Kidney epithelial cell (primary cell): ENCODE results near the gene UBTFL1. TPM values are rescaled to one million over a fixed set of nuclear protein-coding genes. Genes with fewer than 3 reads are reported as not detected.

Source experiments
- DNase-seq: peaks from one replicate; pipeline ENCODE4 v3.0.0-alpha.2; 2010; ENCODE audit warnings: low read depth
- H3K27me3 ChIP-seq: 2 replicates; pipeline ENCODE4 v1.6.0; 2011; ENCODE audit warnings: low read length; ENCODE audit not compliant: control insufficient read depth, insufficient read depth
- H3K36me3 ChIP-seq: 2 replicates; pipeline ENCODE4 v1.5.1; 2011; ENCODE audit warnings: low read length; ENCODE audit not compliant: control insufficient read depth, insufficient read depth
- H3K4me3 ChIP-seq: 2 replicates; pipeline ENCODE4 v1.5.1; 2011; ENCODE audit warnings: low read depth, mild to moderate bottlenecking, control low read depth, low read length
- CTCF ChIP-seq: IDR thresholded peaks from 2 replicates; pipeline ENCODE4 v1.5.1; 2011; ENCODE audit warnings: mild to moderate bottlenecking, moderate library complexity, low read length, control low read depth, inconsistent platforms; ENCODE audit not compliant: insufficient read depth, poor library complexity, severe bottlenecking
- total RNA-seq: library from RNA; depleted of rRNA; stranded (reverse); fragments of >200 nt; gene quantifications from 2 replicates; pipeline ENCODE4 v1.2.3, GENCODE V29; 2015

UBTFL1 gene
- total RNA-seq, 1 donor from 2014 or later, result not detected

GRCh38 chr11:90120191-90120590 lies 34.4 kb downstream of the UBTFL1 start:
- Histone ChIP-seq H3K4me3 (no peak overlapping the region), H3K27me3 (no peaks in the 10 kb centered on the region), H3K36me3 (no peaks in the 10 kb centered on the region)
- no peak for TF ChIP-seq CTCF
- DNase-seq, result no peak

GRCh38 chr11:90124371-90124770 lies 38.6 kb downstream of the UBTFL1 start:
- no peak for TF ChIP-seq CTCF
- DNase-seq, result no peak

GRCh38 chr11:90124946-90125345 lies 39.2 kb downstream of the UBTFL1 start:
- no peak for DNase-seq
- Histone ChIP-seq H3K36me3 (no peaks in the 10 kb centered on the region), H3K4me3 (no peak overlapping the region), H3K27me3 (no peaks in the 10 kb centered on the region)
- TF ChIP-seq CTCF, result no peak

More at GRCh38 chr11:90124371-90124770, 38.6 kb downstream of the UBTFL1 start:
- H3K36me3 ChIP-seq, result no peaks in the 10 kb centered on the region
- no peaks in the 10 kb centered on the region for H3K27me3 ChIP-seq
- H3K4me3 ChIP-seq, result no peak overlapping the region

- Histone ChIP-seq H3K36me3 (no peaks in the 10 kb centered on the region), H3K4me3 (peak overlapping the region; percentile 48)
- no peak for DNase-seq
Measured at GRCh38 chr11:90133560-90134477, 48.1 kb downstream of the UBTFL1 start.

GRCh38 chr11:90134478-90135003 lies 48.8 kb downstream of the UBTFL1 start, which contains the start of gene NAALAD2:
Gene NAALAD2, plus strand, starts transcription at chr11:90134663. Its CDS starts 96 bp downstream, at chr11:90134759.
- no peak for TF ChIP-seq CTCF
- no peak for DNase-seq
- H3K4me3 ChIP-seq, result peak within 1 kb of the TSS; percentile 48
- H3K27me3 ChIP-seq, result no peaks in the 10 kb centered on the region
- H3K36me3 ChIP-seq, result no peaks in the 10 kb centered on the region

More at GRCh38 chr11:90133560-90134477, 48.1 kb downstream of the UBTFL1 start:
- H3K27me3 ChIP-seq, result no peaks in the 10 kb centered on the region
- no peak for TF ChIP-seq CTCF
